HG03045 (cell line): Measurements from ENCODE around the gene RAB17.
A peak's percentile ranks its signal among the peaks of the same experiment; 100 is the strongest.

ENCODE experiments used
- ATAC-seq: cut with Tn5 transposase; IDR thresholded peaks from one replicate; pipeline ENCODE4 v1.9.1; 2021; ENCODE audit warnings: mild to moderate bottlenecking, moderate library complexity; ENCODE audit not compliant: unreplicated experiment

Gene RAB17

GRCh38 chr2:237565974-237566373, 24.6 kb downstream of the RAB17 start:
- ATAC-seq: no peak

DNA sequence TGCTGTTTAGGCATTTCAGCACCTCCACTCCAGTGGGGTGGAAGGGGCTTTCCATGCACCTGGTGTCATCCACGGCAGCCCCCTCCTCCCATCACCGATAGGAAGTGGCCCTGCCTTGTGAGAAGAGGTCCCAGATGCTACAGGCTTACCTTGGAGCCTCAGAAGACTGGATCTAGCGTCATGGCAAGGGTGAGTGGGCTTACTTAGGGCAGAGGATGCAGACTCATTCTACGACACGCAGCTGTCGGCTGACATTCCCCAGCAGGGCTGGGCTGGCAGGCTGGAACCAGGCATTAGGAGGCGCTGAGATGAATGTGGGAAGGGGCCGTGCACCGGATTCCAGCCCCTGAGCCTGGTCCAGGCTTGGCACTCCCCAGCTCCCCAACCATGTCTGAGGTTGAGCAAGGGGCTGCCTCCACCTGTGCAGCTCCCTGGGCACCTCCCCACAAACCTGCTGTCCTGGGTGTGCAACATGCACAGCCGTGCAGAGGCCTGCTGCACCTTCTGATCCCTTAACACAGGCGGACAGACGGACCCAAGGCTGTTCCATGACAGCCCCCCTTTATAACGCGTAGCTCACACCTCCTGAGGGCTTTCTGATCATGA, 25.9 kb downstream of the RAB17 start:
- no peak for ATAC-seq

DNA sequence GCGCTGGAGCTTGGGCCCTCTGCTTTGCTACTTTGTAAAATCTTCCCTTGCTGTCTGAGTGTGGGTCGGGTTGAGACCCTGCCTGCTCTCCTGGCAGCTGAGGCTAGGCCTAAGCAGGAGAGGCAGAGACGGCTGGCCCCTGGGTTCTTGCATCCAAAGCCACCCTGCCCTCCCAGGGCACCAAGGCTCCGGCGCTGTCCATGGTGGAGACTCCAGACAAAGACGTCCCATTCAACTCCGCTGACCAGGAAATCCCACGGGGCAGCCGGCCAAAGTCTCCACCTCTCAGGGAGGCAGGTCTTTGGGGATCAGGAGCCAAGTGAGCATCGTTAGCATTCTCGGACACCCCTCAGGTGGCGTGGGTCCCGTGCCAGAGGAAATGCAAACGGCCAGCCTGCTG, 26.7 kb downstream of the RAB17 start:
- no peak for ATAC-seq

DNA sequence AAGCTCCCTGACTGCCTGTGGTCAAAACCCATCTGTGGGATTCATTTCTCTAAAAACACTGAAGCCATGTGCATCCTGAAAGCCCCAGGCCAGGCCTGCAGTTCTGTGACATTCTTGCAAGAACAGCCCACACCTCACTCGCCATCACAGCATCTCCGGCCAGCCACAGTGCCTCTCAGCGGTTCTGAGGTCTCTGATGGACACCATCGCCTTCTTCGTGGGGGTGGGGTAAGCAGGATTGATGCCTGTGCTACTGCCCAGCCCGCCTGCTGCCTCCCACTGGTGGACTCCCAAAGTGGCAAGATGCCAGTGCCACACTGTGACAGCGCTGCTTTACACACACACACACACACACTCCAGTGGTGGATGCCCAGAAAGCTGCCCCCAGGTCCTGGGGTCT, 29.3 kb downstream of the RAB17 start:
- ATAC-seq: no peak

DNA sequence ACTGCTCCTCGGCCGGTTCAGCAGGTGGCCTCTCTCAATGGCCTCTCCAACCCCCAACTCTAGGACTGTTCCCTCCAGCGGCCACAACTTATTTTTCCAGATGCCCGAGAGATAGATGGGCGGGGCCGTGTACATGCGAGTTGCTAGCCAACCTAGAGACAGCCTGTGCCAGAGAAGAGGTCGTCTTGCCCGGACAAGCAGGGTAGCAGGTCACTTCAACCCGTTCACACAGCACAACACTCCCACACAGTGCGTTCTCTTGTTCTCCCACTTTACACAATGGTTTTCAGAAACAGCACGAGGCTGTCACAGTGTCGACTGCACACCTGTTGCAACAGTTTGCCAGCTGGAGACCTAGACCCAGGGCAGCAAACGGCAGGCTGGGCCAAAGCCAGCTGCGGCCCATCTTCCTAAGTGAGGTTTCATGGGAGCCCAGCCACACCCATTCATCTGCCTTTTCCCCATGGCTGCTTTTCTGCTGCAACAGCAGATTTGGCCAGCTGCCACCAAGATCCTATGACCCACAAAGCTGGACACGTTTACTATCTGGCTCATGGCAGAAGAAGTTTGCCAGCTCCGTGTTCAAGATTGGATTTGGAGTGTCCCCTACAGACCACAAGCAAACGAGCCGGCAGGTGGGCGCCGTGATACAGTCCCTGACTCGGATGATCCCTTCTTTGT, 31.4 kb downstream of the RAB17 start:
- ATAC-seq: no peak

DNA sequence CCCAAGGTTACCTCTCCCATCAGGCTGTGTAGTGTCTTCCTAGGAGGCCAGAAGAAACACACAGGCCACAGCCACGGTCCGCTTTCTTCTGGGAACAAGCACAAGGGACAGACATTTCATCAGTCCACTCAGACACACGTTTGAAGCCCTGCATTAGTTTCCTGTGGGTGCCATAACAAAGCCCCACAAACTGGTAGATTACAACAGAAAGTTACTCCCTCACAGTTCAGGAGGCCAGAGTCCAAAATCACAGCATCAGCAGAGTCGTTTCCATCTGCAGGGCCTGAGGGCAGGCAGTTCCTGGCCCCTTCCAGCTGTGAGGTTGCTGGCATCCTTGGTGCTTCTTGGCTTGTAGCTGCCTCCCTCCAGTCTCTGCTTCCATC, 32.9 kb downstream of the RAB17 start:
- peak; percentile 24 for ATAC-seq

DNA sequence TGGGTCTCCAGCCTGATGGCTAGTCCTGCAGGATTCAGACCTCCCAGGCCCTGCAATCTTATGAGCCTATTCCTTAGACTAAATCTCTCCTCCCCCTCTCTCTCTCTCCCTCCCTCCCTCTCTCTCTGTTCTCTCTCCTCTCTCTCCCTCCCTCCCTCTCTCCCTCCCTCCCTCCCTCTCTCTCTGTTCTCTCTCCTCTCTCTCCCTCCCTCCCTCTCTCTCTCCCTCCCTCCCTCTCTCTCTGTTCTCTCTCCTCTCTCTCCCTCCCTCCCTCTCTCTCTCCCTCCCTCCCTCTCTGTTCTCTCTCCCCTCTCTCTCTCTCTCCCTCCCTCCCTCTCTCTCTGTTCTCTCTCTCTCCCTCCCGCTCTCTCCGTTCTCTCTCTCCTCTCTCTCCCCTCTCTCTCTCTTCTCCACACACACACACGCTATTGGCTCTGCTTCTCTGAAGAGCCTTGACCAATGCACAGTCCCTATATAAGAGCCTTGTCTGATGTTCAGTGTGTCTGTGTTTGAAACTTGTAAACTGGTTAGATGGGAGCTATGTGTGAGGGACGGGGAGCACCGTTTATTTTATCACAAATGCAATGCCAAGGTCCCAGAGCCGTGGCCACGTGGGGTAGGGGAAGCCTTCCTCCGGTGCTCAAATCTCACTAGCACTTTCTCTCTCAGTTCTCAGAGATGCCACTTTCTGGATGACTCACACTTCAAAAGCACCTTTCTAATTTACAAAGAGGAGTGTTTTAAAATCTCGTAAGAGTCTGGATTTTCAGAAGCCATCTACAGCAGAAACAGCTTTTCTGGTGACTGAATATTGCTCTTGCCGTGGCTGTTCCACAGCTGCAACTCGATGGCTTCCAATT, 33.5 kb downstream of the RAB17 start:
- ATAC-seq: peak; percentile 73

DNA sequence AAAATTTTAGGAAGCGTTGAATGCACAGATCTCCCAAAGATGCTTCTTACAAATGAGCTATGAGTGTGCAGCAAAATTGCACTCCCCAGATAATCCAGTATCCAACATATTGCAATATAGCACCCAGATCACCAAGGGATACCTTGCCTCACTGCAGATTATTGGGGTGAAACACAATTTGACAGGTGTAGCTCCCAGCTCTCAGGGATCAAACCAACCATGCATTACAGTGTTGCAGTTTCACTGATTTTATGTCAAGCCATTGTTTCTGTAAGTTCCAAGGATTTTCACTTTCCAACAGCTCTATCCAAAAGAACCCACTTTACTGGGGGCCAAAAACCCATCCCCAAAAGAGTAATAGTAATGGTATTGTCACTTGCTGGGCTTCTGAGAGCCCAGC, 35.0 kb downstream of the RAB17 start:
- no peak for ATAC-seq

- ATAC-seq: no peak
Measured at GRCh38 chr2:237553948-237554347, 36.6 kb downstream of the RAB17 start.

GRCh38 chr2:237552908-237553307, 37.6 kb downstream of the RAB17 start:
- ATAC-seq: no peak

DNA sequence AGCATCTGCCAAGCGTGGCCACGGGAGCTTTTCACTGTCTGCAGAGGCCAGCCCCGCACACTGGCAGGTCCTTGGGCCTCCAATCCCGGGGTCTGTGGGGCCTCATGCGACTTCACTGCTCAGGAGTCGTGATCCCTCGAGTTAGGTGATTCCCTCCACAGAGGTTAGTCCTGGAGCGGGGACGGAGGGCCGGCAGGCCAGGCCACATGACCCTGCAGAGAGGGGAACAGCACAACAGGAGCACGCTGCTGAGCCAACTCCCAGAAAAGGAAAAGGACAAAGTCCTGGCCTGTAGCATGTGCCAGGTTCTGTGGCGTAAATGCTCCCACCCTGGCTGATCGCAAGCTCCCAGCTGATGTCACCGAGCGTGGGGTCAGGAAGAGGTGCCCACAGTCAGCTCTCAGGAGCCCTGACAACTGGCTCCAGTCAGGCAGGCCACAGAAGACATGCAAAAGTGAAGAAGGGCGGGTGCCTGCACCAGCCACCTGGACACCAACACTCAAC, 39.4 kb downstream of the RAB17 start:
- ATAC-seq: no peak

- no peak for ATAC-seq
Measured at GRCh38 chr2:237549643-237550415, 40.7 kb downstream of the RAB17 start.

DNA sequence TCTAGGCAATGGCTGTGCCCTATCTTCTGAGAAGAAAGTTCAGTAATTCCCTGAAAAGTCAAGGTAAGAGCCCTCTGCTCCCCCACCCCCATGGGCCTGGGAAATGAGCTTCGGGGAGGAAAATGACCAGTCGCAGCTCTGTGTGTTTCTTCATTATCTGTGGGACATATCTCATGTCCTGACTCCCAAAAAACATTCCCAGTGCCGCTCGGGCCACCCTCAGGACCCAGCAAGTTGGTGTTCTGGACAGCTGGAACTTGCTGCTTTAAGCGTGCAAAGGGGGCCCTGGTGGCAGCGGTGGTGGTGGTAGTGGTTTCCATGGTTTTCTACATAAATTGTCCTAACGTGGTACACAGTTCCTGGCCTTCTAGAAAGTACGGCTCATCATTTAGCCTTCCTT, 41.3 kb downstream of the RAB17 start:
- no peak for ATAC-seq

- ATAC-seq: no peak
Measured at GRCh38 chr2:237547841-237548416, 42.6 kb downstream of the RAB17 start.

GRCh38 chr2:237546876-237547395, 43.6 kb downstream of the RAB17 start:
- ATAC-seq: no peak

DNA sequence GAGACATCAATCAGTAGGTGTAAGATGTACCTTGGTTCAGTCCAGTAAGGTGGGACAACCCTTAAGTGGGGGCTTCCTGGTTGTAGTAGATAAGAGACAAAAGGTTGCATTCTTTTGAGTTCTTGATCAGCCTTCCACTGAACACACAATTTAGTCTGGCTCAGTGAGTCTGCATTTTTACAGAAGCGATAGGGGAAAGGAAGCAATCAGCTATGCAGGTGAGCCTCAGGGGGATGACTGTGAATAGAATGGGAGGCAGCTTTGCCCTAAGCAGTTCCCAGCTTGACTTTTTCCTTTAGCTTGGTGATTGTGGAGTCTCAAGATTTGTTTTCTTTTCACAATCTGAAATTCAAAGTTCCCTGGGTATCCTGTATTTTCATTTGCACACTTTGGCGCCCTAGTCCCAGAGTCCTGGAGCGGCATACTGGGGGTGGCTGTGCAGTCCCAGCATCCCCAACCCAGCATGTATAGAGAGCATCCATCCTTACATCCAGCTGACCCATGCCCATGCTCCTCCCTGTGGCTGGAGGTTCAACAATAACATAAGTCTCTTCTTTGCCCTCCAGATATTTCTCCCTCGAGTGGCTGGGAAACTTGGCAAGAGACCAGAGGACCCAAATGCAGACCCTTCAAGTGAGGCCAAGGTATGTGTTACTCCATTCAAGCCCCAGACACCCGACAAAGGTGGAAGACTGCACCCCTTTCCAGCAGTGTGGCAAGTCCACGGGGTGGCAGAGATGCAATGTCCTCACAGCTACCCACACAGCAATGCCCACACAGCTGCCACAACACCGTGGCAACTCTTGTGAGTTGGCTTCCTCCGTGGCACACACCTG, 44.3 kb downstream of the RAB17 start:
- no peak for ATAC-seq

- no peak for ATAC-seq
Measured at GRCh38 chr2:237542001-237542704, 48.4 kb downstream of the RAB17 start.

- ATAC-seq: no peak
Measured at GRCh38 chr2:237541243-237541642, 49.3 kb downstream of the RAB17 start.

- ATAC-seq: no peak
Measured at GRCh38 chr2:237540823-237541222, 49.7 kb downstream of the RAB17 start.
